IgD-negative memory B cell (primary cell): ENCODE measurements around the gene FOXM1. TPM values are rescaled to one million over a fixed set of nuclear protein-coding genes. Genes with fewer than 3 reads are reported as not detected.
A peak's percentile ranks its signal among the peaks of the same experiment; 100 is the strongest.

Experiments used
- H3K27ac Mint-ChIP-seq, 3 donors: one replicate each; pipeline ENCODE4 v1.8.0; 2020 to 2022; ENCODE audit warnings: mild to moderate bottlenecking in 3 of 3, mixed read lengths in 3 of 3, moderate library complexity in 1 of 3
- H3K27me3 Mint-ChIP-seq: one replicate; pipeline ENCODE4 v1.8.0; 2021; ENCODE audit warnings: mixed read lengths
- H3K36me3 Mint-ChIP-seq: one replicate; pipeline ENCODE4 v1.8.0; 2020; ENCODE audit warnings: mild to moderate bottlenecking, mixed read lengths
- H3K4me1 Mint-ChIP-seq, 3 donors: one replicate each; pipeline ENCODE4 v1.8.0; 2020 to 2022; ENCODE audit warnings: mixed read lengths in 3 of 3, mild to moderate bottlenecking in 1 of 3
- H3K4me3 Mint-ChIP-seq, 4 donors: one replicate each; pipeline ENCODE4 v1.8.0; 2020 to 2022; ENCODE audit warnings: mild to moderate bottlenecking in 4 of 4, mixed read lengths in 4 of 4, moderate library complexity in 3 of 4
- H3K9me3 Mint-ChIP-seq, 3 donors: one replicate each; pipeline ENCODE4 v1.8.0; 2020 to 2021; ENCODE audit warnings: mixed read lengths in 3 of 3, mild to moderate bottlenecking in 1 of 3
- polyA plus RNA-seq: library from polyadenylated mRNA; unstranded; fragments of 300-500 nt; fragmentation: Illumina TruSeq; gene quantifications from one replicate; pipeline ENCODE4 v1.2.3, GENCODE V29; 2021

The FOXM1 gene, protein sequence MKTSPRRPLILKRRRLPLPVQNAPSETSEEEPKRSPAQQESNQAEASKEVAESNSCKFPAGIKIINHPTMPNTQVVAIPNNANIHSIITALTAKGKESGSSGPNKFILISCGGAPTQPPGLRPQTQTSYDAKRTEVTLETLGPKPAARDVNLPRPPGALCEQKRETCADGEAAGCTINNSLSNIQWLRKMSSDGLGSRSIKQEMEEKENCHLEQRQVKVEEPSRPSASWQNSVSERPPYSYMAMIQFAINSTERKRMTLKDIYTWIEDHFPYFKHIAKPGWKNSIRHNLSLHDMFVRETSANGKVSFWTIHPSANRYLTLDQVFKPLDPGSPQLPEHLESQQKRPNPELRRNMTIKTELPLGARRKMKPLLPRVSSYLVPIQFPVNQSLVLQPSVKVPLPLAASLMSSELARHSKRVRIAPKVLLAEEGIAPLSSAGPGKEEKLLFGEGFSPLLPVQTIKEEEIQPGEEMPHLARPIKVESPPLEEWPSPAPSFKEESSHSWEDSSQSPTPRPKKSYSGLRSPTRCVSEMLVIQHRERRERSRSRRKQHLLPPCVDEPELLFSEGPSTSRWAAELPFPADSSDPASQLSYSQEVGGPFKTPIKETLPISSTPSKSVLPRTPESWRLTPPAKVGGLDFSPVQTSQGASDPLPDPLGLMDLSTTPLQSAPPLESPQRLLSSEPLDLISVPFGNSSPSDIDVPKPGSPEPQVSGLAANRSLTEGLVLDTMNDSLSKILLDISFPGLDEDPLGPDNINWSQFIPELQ
- polyA plus RNA-seq, result 0.88 TPM

DNA sequence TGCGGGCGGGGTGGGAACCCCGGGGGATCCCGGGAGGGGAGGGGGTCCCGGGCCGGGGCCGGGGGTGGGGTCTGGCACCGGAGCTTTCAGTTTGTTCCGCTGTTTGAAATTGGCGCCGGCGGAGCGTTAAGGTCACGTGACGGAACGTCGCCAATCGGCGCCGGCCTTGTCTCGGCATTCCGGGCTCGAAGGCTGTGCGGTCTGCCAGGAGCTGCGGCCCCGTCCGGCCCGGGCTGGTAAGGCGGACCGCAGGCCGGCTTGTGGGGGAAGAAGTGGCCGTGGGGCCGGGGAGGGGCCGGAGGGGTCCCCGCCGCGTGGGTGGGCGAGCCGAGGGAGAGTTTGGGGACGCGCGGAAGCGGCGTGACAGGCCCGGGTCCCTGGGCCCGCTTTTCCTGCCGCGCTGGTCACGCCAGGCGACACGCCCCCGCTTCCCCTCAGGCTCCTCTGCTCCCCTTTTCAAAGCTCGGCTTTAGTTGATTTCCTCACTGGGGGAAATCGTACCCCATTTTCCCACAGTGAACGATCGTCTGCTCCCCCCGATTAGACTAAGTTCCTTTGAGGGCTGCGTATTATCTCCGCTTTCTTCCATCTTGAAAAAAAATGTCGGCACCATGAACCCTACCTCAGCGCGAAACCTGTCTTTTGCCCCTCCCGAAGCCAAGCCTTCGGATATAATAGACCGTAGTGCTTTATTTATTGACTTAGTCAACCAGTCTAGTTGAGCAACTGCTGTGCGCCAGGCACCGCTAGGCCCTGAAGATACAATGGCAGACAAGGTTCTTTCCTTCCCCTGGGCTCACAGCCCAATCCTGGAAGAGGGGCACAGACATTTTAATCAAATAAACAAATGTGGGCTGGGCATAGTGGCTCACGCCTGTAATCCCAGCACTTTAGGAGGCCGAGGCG, at the start of gene FOXM1, which contains the start of gene RHNO1:
FOXM1 (minus strand) TSS at position 128 of the 906 bp plus-strand sequence. CDS start 2,696 bp downstream, outside the sequence.
RHNO1 (plus strand) TSS at position 177 of the 906 bp plus-strand sequence. CDS start 8,144 bp downstream, outside the sequence.
- no peaks in the 10 kb centered on the region for H3K9me3 Mint-ChIP-seq
- H3K4me1 Mint-ChIP-seq, result peaks cover 16 to 22% (median 20%) of the 10 kb centered on the region in 3 donors
- H3K4me3 Mint-ChIP-seq, result peak within 1 kb of the TSS; percentile 93 to 98 (median 94)
- peaks cover 2% of the 10 kb centered on the region for H3K27me3 Mint-ChIP-seq
- peak within 1 kb of the TSS; percentile 96 to 98 (median 98) for H3K27ac Mint-ChIP-seq
- peaks cover 2% of the 10 kb centered on the region for H3K36me3 Mint-ChIP-seq

- Mint-ChIP-seq H3K9me3 (no peaks in the 10 kb centered on the region), H3K36me3 (peaks cover 19% of the 10 kb centered on the region), H3K27me3 (no peaks in the 10 kb centered on the region), H3K4me1 (peaks cover 0 to 4% (median 0%) of the 10 kb centered on the region in 3 donors), H3K4me3 (no peak overlapping the region), H3K27ac (peak overlapping the region in 1 of 3 donors; percentile 33)
These were observed 48.5 kb upstream of the FOXM1 start for GRCh38 chr12:2925322-2925995.

DNA sequence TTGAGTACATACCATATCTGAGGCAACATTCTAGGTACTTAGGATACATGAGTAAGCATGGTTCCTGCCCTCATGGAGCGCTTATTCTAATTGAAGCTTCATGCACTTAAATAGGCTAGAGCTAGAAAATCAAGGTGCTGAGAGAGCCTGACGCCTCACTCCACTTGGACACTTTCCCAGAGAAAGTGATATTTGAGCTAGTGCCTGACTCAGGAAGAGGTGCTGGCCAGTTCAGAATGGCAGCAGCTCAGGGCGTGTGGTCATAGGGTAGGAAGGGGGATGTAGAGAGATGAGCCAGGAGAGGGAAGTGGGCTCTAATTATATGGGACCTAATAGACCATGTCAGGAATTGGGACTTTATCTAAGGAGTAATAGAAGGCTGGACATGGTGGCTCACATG, 47.0 kb upstream of the FOXM1 start:
- no peaks in the 10 kb centered on the region for H3K27me3 Mint-ChIP-seq
- H3K27ac Mint-ChIP-seq, result peak overlapping the region in 1 of 3 donors; percentile 23
- no peaks in the 10 kb centered on the region for H3K9me3 Mint-ChIP-seq
- H3K4me3 Mint-ChIP-seq, result no peak overlapping the region
- H3K36me3 Mint-ChIP-seq, result peaks cover 19% of the 10 kb centered on the region
- H3K4me1 Mint-ChIP-seq, result peaks cover 0 to 6% (median 1%) of the 10 kb centered on the region in 3 donors

- Mint-ChIP-seq H3K36me3 (peaks cover 17% of the 10 kb centered on the region), H3K4me1 (peaks cover 0 to 6% (median 1%) of the 10 kb centered on the region in 3 donors)
These were observed 46.1 kb upstream of the FOXM1 start for GRCh38 chr12:2923057-2923456.

DNA sequence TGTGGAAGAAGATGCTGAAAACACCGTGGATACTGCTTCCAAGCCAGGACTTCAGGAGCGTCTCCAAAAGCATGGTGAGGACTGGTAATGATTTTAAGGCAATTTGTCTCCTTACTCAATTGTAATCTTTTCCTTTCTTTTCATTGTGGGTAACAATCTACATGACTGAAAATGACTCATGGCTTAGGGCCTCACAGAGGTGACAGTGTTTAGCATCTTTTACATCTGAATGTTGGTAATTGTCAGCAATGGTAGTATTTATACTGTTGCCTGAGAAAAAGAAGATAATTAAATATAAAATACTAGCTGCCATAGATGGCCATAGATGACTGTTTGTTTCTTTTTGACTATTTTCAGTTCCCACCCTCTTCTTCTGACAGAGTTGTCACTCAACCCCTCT, 45.4 kb upstream of the FOXM1 start:
- Mint-ChIP-seq H3K27ac (no peak overlapping the region), H3K4me3 (no peak overlapping the region), H3K36me3 (peaks cover 17% of the 10 kb centered on the region), H3K27me3 (no peaks in the 10 kb centered on the region), H3K9me3 (no peaks in the 10 kb centered on the region), H3K4me1 (peaks cover 0 to 6% (median 1%) of the 10 kb centered on the region in 3 donors)

More at GRCh38 chr12:2923057-2923456, 46.1 kb upstream of the FOXM1 start:
- Mint-ChIP-seq H3K27me3 (no peaks in the 10 kb centered on the region), H3K27ac (no peak overlapping the region), H3K4me3 (no peak overlapping the region), H3K9me3 (no peaks in the 10 kb centered on the region)

GRCh38 chr12:2919249-2919648, 42.3 kb upstream of the FOXM1 start:
- no peaks in the 10 kb centered on the region for H3K27me3 Mint-ChIP-seq
- peaks cover 13% of the 10 kb centered on the region for H3K36me3 Mint-ChIP-seq
- H3K4me3 Mint-ChIP-seq, result no peak overlapping the region
- peaks cover 0 to 2% (median 1%) of the 10 kb centered on the region in 3 donors for H3K4me1 Mint-ChIP-seq
- H3K9me3 Mint-ChIP-seq, result no peaks in the 10 kb centered on the region
- no peak overlapping the region for H3K27ac Mint-ChIP-seq

- Mint-ChIP-seq H3K36me3 (peaks cover 9% of the 10 kb centered on the region), H3K27ac (no peak overlapping the region), H3K4me3 (no peak overlapping the region), H3K27me3 (no peaks in the 10 kb centered on the region), H3K4me1 (peaks cover 0 to 1% (median 0%) of the 10 kb centered on the region in 3 donors), H3K9me3 (peaks cover 0 to 2% (median 0%) of the 10 kb centered on the region in 3 donors)
These were observed 35.2 kb upstream of the FOXM1 start for GRCh38 chr12:2912216-2912575.

DNA sequence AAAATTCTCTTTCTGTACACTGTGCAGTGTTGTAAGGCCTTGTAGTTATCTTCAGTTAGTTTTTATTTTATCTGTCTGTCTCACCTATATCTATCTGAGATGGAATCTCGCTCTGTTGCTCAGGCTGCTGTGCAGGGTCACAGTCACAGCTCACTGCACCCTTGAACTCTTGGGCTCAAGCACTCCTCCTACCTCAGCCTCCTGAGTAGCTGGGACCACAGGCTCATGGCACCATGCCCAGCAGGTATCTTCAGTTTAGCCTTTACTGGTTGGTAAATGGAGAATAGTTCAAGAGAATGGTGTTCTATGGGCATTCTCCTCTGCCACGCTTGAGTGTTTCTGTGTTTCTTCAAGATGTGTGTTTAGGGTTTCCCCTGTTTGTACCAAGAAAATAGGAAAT, 27.3 kb upstream of the FOXM1 start:
- Mint-ChIP-seq H3K27me3 (no peaks in the 10 kb centered on the region), H3K9me3 (no peaks in the 10 kb centered on the region), H3K4me3 (peak overlapping the region in 1 of 4 donors; percentile 27), H3K36me3 (no peaks in the 10 kb centered on the region), H3K27ac (no peak overlapping the region), H3K4me1 (peaks cover 0 to 4% (median 3%) of the 10 kb centered on the region in 3 donors)

DNA sequence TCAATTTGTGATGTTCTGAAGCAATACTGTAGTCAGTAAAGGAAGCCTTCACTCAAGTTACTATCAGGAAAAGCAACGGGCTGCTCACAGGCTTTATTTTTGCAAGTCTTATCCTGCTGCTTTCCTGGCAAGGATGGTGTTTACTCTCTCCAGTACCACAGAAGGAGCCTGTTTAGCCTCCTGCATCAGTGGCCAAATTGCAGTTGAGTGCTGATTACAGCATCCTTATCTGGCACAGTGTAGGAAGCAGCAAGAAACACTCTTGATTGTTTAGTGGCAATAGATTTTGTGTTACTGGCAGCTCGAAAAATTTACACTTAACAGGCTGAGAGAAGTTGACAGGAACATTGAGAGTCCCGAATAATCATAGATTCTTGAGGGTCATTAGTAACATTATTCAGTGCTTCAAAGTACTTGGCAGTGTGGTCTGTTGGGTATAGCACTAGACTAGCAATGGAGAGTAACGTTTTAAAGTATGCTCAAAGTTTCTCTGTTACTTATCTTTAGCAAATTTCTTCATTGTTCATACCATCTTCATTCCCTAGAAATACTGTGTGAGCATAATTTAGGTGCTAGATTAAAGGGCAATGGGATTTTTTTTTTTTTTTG, 25.4 kb upstream of the FOXM1 start:
- peaks cover 0 to 4% (median 3%) of the 10 kb centered on the region in 3 donors for H3K4me1 Mint-ChIP-seq

GRCh38 chr12:2900642-2901041, 23.7 kb upstream of the FOXM1 start:
- H3K4me3 Mint-ChIP-seq, result no peak overlapping the region
- no peaks in the 10 kb centered on the region for H3K36me3 Mint-ChIP-seq
- H3K27ac Mint-ChIP-seq, result peak overlapping the region in 1 of 3 donors; percentile 16
- H3K9me3 Mint-ChIP-seq, result no peaks in the 10 kb centered on the region
- H3K4me1 Mint-ChIP-seq, result peaks cover 1 to 4% (median 3%) of the 10 kb centered on the region in 3 donors
- H3K27me3 Mint-ChIP-seq, result no peaks in the 10 kb centered on the region

More for the DNA sequence above, 25.4 kb upstream of the FOXM1 start:
- no peak overlapping the region for H3K4me3 Mint-ChIP-seq
- no peaks in the 10 kb centered on the region for H3K36me3 Mint-ChIP-seq
- H3K9me3 Mint-ChIP-seq, result no peaks in the 10 kb centered on the region
- H3K27me3 Mint-ChIP-seq, result no peaks in the 10 kb centered on the region
- H3K27ac Mint-ChIP-seq, result no peak overlapping the region

GRCh38 chr12:2897418-2897817, 20.4 kb upstream of the FOXM1 start:
- Mint-ChIP-seq H3K27ac (no peak overlapping the region), H3K4me3 (no peak overlapping the region), H3K9me3 (no peaks in the 10 kb centered on the region), H3K36me3 (no peaks in the 10 kb centered on the region), H3K4me1 (peaks cover 0 to 4% (median 2%) of the 10 kb centered on the region in 3 donors), H3K27me3 (no peaks in the 10 kb centered on the region)

DNA sequence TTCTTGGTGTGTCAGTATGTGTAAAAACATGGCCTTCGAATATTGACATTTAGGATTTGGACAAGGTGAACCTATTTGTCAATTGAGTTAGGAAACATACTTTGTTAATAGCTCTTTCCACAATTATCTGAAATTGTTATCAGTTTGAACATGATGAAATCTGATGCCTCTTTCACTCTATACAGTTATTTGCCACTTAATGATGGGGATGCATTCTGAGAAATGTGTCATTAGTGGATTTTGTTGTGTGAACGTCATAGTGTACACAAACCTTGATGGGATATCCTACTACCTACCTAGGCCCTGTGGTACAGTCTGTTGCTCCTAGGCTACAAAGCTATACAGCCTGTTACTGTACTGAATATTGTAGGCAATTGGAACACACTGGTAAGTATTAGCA, 18.5 kb upstream of the FOXM1 start:
- Mint-ChIP-seq H3K27me3 (no peaks in the 10 kb centered on the region), H3K4me3 (peak overlapping the region in 1 of 4 donors; percentile 80)

DNA sequence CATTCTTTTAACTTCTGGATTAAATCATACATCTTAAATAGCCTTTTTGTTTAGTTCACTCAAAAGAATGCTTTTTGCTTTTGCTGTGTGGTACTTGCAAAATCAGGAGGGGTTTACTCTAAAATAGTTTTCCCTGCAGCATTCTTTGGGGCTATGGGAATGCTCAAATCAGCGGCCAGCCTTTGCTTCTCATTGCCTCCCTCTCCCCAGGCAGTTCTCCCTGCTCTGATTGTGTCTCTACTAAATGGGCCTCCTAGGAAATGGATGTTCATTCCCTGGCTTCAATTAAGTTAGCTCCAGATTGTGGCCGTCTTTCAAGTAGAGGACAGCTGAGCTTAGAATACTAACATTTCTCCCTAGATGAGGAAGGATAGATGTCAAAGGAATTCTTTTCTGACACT, 18.1 kb upstream of the FOXM1 start:
- Mint-ChIP-seq H3K4me1 (peaks cover 13 to 14% (median 13%) of the 10 kb centered on the region in 3 donors), H3K9me3 (no peaks in the 10 kb centered on the region), H3K4me3 (peak overlapping the region in 1 of 4 donors; percentile 80), H3K27me3 (no peaks in the 10 kb centered on the region), H3K27ac (peak overlapping the region in 1 of 3 donors; percentile 73), H3K36me3 (no peaks in the 10 kb centered on the region)

More for the DNA sequence above, 18.5 kb upstream of the FOXM1 start:
- H3K4me1 Mint-ChIP-seq, result peaks cover 8 to 13% (median 9%) of the 10 kb centered on the region in 3 donors
- peak overlapping the region in 1 of 3 donors; percentile 73 for H3K27ac Mint-ChIP-seq
- no peaks in the 10 kb centered on the region for H3K9me3 Mint-ChIP-seq
- H3K36me3 Mint-ChIP-seq, result no peaks in the 10 kb centered on the region
